Endothelial cell (in vitro differentiated cells): Measurements from ENCODE around the gene LRCOL1. TPM values are rescaled to one million over a fixed set of nuclear protein-coding genes. Genes with fewer than 3 reads are reported as not detected.

Experiments used
- DNase-seq: peaks from one replicate; pipeline ENCODE4 v3.0.0; 2021; ENCODE audit warnings: low spot score
- H3K27ac Mint-ChIP-seq: one replicate; pipeline ENCODE4 v1.8.0; 2021; ENCODE audit warnings: mixed read lengths, inconsistent platforms; ENCODE audit not compliant: unreplicated experiment
- H3K27me3 Mint-ChIP-seq: one replicate; pipeline ENCODE4 v1.8.0; 2021; ENCODE audit warnings: mild to moderate bottlenecking, moderate library complexity, mixed read lengths, inconsistent platforms; ENCODE audit not compliant: unreplicated experiment
- H3K36me3 Mint-ChIP-seq: one replicate; pipeline ENCODE4 v1.8.0; 2021; ENCODE audit warnings: mild to moderate bottlenecking, low read depth, mixed read lengths, inconsistent platforms; ENCODE audit not compliant: unreplicated experiment
- H3K4me1 Mint-ChIP-seq: one replicate; pipeline ENCODE4 v1.8.0; 2021; ENCODE audit warnings: mild to moderate bottlenecking, mixed read lengths, inconsistent platforms; ENCODE audit not compliant: unreplicated experiment
- H3K4me3 Mint-ChIP-seq: one replicate; pipeline ENCODE4 v1.8.0; 2021; ENCODE audit warnings: mild to moderate bottlenecking, mixed read lengths, inconsistent platforms; ENCODE audit not compliant: unreplicated experiment
- H3K9me3 Mint-ChIP-seq: one replicate; pipeline ENCODE4 v1.8.0; 2021; ENCODE audit warnings: mixed read lengths, inconsistent platforms; ENCODE audit not compliant: unreplicated experiment
- CTCF ChIP-seq: fragments of 200-600 bp; sonication (generic); IDR thresholded peaks from one replicate; pipeline ENCODE4 v1.5.0; 2021; ENCODE audit warnings: antibody characterized with exemption; ENCODE audit not compliant: unreplicated experiment
- total RNA-seq: library from RNA; stranded (reverse); fragmentation: NEBNext Ultra II Directional; extraction: Animal tissue kit (Norgen Biotek cat#: 25700); gene quantifications from one replicate; pipeline ENCODE4 v1.2.1, GENCODE V29; 2021; ENCODE audit not compliant: unreplicated experiment

LRCOL1 gene
- total RNA-seq, 1 donor from 2014 or later: not detected

- peaks cover 49% of the 10 kb centered on the region for H3K36me3 Mint-ChIP-seq
- no peaks in the 10 kb centered on the region for H3K9me3 Mint-ChIP-seq
- no peak for TF ChIP-seq CTCF
- peak overlapping the region; percentile 47 for H3K4me3 Mint-ChIP-seq
- DNase-seq: no peak
- H3K4me1 Mint-ChIP-seq: no peaks in the 10 kb centered on the region
- no peak overlapping the region for H3K27ac Mint-ChIP-seq
- peaks cover 15% of the 10 kb centered on the region for H3K27me3 Mint-ChIP-seq
These were observed 31.6 kb upstream of the LRCOL1 start for GRCh38 chr12:132641811-132642650.

GRCh38 chr12:132640936-132641335 is 30.6 kb upstream of the LRCOL1 start:
- Mint-ChIP-seq H3K4me3 (no peak overlapping the region), H3K4me1 (peaks cover under 1% of the 10 kb centered on the region), H3K27me3 (peaks cover 17% of the 10 kb centered on the region), H3K36me3 (peaks cover 55% of the 10 kb centered on the region), H3K9me3 (no peaks in the 10 kb centered on the region), H3K27ac (no peak overlapping the region)
- TF ChIP-seq CTCF: no peak
- no peak for DNase-seq

GRCh38 chr12:132639956-132640520 is 29.7 kb upstream of the LRCOL1 start:
- Mint-ChIP-seq H3K4me3 (no peak overlapping the region), H3K36me3 (peaks cover 64% of the 10 kb centered on the region), H3K27me3 (peaks cover 19% of the 10 kb centered on the region), H3K27ac (no peak overlapping the region), H3K9me3 (no peaks in the 10 kb centered on the region), H3K4me1 (peaks cover 4% of the 10 kb centered on the region)
- no peak for DNase-seq
- no peak for TF ChIP-seq CTCF

- Mint-ChIP-seq H3K27me3 (peaks cover 23% of the 10 kb centered on the region), H3K36me3 (peaks cover 72% of the 10 kb centered on the region), H3K27ac (peak overlapping the region; percentile 39), H3K4me3 (no peak overlapping the region), H3K9me3 (no peaks in the 10 kb centered on the region), H3K4me1 (peaks cover 4% of the 10 kb centered on the region)
- DNase-seq: peak; percentile 40
- peak; percentile 64 for TF ChIP-seq CTCF
These were observed 28.4 kb upstream of the LRCOL1 start for GRCh38 chr12:132638541-132639408.
